K562 (cell line): ENCODE data around the gene TMIGD3. TPM values are rescaled to one million over a fixed set of nuclear protein-coding genes. Genes with fewer than 3 reads are reported as not detected.

Experiments
- ARNT ChIP-seq, 2 experiments: fragments of 450-650 bp; IDR thresholded peaks; 2 replicates each; pipeline ENCODE4 v1.6.1; 2016; ENCODE audit warnings: mild to moderate bottlenecking in 1 of 2
- ELF1 ChIP-seq: fragments of 200-800 bp; sonication (Bioruptor generic); IDR thresholded peaks from 2 replicates; pipeline ENCODE4 v1.6.1; 2016; ENCODE audit warnings: missing genetic modification characterization, missing compliant biosample characterization
- EP400 ChIP-seq: fragments of 450-650 bp; IDR thresholded peaks from 2 replicates; pipeline ENCODE4 v1.6.1; 2017; ENCODE audit warnings: antibody characterized with exemption, mild to moderate bottlenecking, moderate library complexity
- MTA2 ChIP-seq: fragments of 450-650 bp; IDR thresholded peaks from 2 replicates; pipeline ENCODE4 v1.6.1; 2016; ENCODE audit warnings: low read depth
- MYC ChIP-seq, 2 experiments: fragments of 250-450 bp in 1 of 2; sonication (Bioruptor Pico) in 1 of 2; IDR thresholded peaks; 2 replicates each; pipeline versions ENCODE4 v1.5.1 to v1.6.1; 2012 to 2021; ENCODE audit warnings: low read depth in 2 of 2, borderline replicate concordance in 1 of 2, improper control_type of control experiment in 1 of 2, low read length in 1 of 2, mild to moderate bottlenecking in 1 of 2, moderate library complexity in 1 of 2
- NRF1 ChIP-seq, 2 experiments: fragments of 450-650 bp; IDR thresholded peaks in 1 of 2; conservative IDR thresholded peaks in 1 of 2; 2 replicates each; pipeline ENCODE4 v1.6.1; 2014; ENCODE audit warnings: mild to moderate bottlenecking in 2 of 2
- RFX1 ChIP-seq: fragments of 450-650 bp; IDR thresholded peaks from 2 replicates; pipeline ENCODE4 v1.6.1; 2016; ENCODE audit warnings: mild to moderate bottlenecking, moderate library complexity
- RREB1 ChIP-seq: fragments of 250-450 bp; sonication (Bioruptor Pico); IDR thresholded peaks from 2 replicates; pipeline ENCODE4 v1.4.0; 2020
- SAP30 ChIP-seq: fragments of 200-600 bp; sonication (generic); IDR thresholded peaks from 2 replicates; pipeline ENCODE4 v1.6.1; 2012; ENCODE audit warnings: borderline replicate concordance, low read depth, mild to moderate bottlenecking, moderate library complexity, low read length, control low read depth, inconsistent platforms; ENCODE audit not compliant: insufficient read depth, poor library complexity, severe bottlenecking
- SFPQ ChIP-seq: fragments of 200-400 bp; formaldehyde crosslinking; IDR thresholded peaks from 2 replicates; pipeline ENCODE4 v1.6.1; 2017; ENCODE audit warnings: mild to moderate bottlenecking, low read depth, low read length, moderate library complexity
- SMARCA5 ChIP-seq: fragments of 450-650 bp; IDR thresholded peaks from 2 replicates; pipeline ENCODE4 v1.6.1; 2016
- ZBTB1 ChIP-seq: sonication (generic); formaldehyde crosslinking; IDR thresholded peaks from 2 replicates; pipeline ENCODE4 v1.8.1; 2023; ENCODE audit warnings: missing genetic modification reagents, low read depth, mild to moderate bottlenecking, borderline replicate concordance
- ZBTB7A ChIP-seq: IDR thresholded peaks from 2 replicates; pipeline ENCODE4 v1.6.1; 2011; ENCODE audit warnings: low read depth, mild to moderate bottlenecking, low read length, moderate library complexity, borderline replicate concordance; ENCODE audit not compliant: control insufficient read depth
- ZBTB9 ChIP-seq: fragments of 450-650 bp; formaldehyde crosslinking; IDR thresholded peaks from 2 replicates; pipeline ENCODE4 v1.4.0; 2020; ENCODE audit warnings: mild to moderate bottlenecking, moderate library complexity
- ZNF583 ChIP-seq: fragments of 250-450 bp; sonication (Bioruptor Pico); IDR thresholded peaks from 2 replicates; pipeline ENCODE4 v1.4.0; 2020
- polyA plus RNA-seq, 8 experiments: library from polyadenylated mRNA; depleted of rRNA in 4 of 8; stranded (reverse) in 5 of 8; unstranded in 3 of 8; fragments of >200 nt; fragmentation: Nextera tagmentation in 2 of 8; fragmentation: Illumina TruSeq in 1 of 8; extraction: Ambion mirVana in 2 of 8; extraction: Trizol in 1 of 8; gene quantifications; 2 replicates each; pipeline versions ENCODE4 v1.2.1 to v1.2.3, GENCODE V29; 2011 to 2014; ENCODE audit warnings: inconsistent platforms in 1 of 8, missing spikeins in 1 of 8
- total RNA-seq, 7 experiments: library from RNA; depleted of rRNA in 6 of 7; stranded (reverse); fragments of >200 nt in 6 of 7; fragmentation: Illumina TruSeq in 2 of 7; extraction: Trizol in 2 of 7; gene quantifications; 2 replicates each; pipeline versions ENCODE4 v1.2.1 to v1.2.3, GENCODE V29; 2011 to 2021; ENCODE audit warnings: low replicate concordance in 1 of 7

The TMIGD3 gene
- total and polyA plus RNA-seq, 9 of the 15 experiments (the other 6 are each of a cell fraction or from before 2014, with no cell fraction given): 0.11 to 0.13 (median 0.11) TPM; not detected in 6

- peak; percentile 66 for TF ChIP-seq ZBTB9 (CRISPR knock-in tag)
- TF ChIP-seq SAP30: no peak
- peak; percentile 75; the same call in 1 of the 2 replicates for TF ChIP-seq RREB1 (CRISPR knock-in tag)
- no peak for TF ChIP-seq ARNT (IDR thresholded peaks at IDR 0.05)
- peak; percentile 63; the same call in 1 of the 2 replicates for TF ChIP-seq MYC (IDR thresholded peaks at IDR 0.05; ENCODE audit: low read depth, low read length)
- no peak for TF ChIP-seq MYC (CRISPR knock-in tag; IDR thresholded peaks at IDR 0.05; ENCODE audit: borderline replicate concordance, low read depth)
- peak; percentile 46; the same call in 1 of the 2 replicates for TF ChIP-seq ZNF583 (CRISPR knock-in tag)
- peak; percentile 59 for TF ChIP-seq ELF1 (tag)
- TF ChIP-seq ZBTB1 (CRISPR knock-in tag): no peak
- no peak for TF ChIP-seq SFPQ
- 0 out of 2 replicates have a peak, but pooled peaks have one; percentile 3 for TF ChIP-seq MTA2
- TF ChIP-seq RFX1: no peak
- peak; percentile 50 to 56 for TF ChIP-seq NRF1 (conservative IDR thresholded peaks at IDR 0.05 in 1 of 2, IDR thresholded peaks at IDR 0.05 in 1 of 2)
- peak; percentile 22; the same call in 1 of the 2 replicates for TF ChIP-seq SMARCA5
- peak; percentile 66 for TF ChIP-seq EP400
- peak; percentile 78; the same call in 1 of the 2 replicates for TF ChIP-seq ZBTB7A
Measured at GRCh38 chr1:111507411-111508201, 4.2 kb upstream of the TMIGD3 start (continued).
